Measurements from ENCODE around the gene INTS2. TPM values are rescaled to one million over a fixed set of nuclear protein-coding genes. Genes with fewer than 3 reads are reported as not detected.

Gene INTS2
- polyA plus RNA-seq, 2 of the 4 experiments (the other 2 are of a cell fraction): 14.0 to 35.0 TPM

DNA sequence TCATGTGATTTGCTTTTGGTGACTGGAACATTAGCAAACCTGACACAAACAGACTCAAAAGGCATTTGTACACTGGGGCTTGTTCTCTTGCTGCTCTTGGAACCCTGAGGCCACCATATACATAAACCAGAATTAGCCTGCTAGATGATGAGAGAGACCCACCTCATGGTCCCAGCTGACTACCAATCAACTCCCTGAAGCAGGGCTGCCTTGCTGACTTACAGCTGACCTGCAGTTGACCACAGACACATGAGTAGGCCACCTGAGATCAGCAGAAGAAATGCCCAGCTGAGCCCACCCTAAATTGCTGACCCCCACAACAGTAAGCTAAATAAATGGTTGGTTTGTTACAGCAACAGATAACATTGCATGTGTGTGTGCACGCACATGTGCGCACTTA is 93.2 kb downstream of the INTS2 start (continued):
- no peak for TF ChIP-seq SREBF2 (IDR thresholded peaks at IDR 0.05)

DNA sequence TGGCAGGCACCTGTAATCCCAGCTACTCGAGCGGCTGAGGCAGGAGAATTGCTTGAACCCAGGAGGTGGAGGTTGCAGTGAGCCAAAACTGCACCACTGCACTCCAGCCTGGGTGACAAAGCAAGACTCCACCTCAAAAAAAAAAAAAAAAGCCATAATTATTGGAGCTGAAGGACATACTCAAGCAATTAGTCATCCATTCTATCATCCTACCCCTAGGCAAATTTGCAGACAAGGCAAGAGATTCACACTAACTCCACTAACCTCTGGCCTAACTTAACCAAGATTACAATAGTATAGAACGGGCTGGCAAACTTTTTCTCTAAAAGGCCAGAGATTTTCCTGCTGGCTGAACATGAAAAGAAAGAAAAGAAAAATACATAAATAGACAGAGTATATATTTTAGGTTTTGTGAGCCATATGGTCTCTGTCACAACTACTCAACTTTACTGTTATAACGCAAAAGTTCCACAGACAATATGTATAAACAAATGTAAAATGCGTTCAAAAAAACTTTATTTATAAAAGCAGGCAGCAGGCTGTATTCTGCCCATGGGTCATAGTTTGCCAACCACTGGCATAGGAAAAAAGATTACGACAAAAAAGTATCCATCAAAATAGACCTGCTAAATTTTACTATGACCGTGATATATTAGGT is 94.1 kb downstream of the INTS2 start:
- Histone ChIP-seq H3K4me1 (peaks cover 23% of the 10 kb centered on the region), H3K27ac (peak overlapping the region in 1 of 2 experiments; percentile 79; a peak in 3 of 6 replicates), H3K9me3 (no peaks in the 10 kb centered on the region), H3K4me3 (no peak overlapping the region), H3K4me2 (peak overlapping the region; percentile 36)
- FAIRE-seq (no peak), DNase-seq (ENCODE audit: low read depth in 1 of 2, low spot score in 1 of 2) (peak; percentile 40 to 57), ATAC-seq (peak; percentile 54 to 76; a peak in 3 of 6 replicates)
- TF ChIP-seq EHF (CRISPR knock-in tag; IDR thresholded peaks at IDR 0.05): no peak
- TF ChIP-seq MAFK (IDR thresholded peaks at IDR 0.05; ENCODE audit: partially characterized antibody): peak; percentile 15
- TF ChIP-seq FOSL2 (IDR thresholded peaks at IDR 0.05): no peak
- TF ChIP-seq FOSL2 (CRISPR knock-in tag; IDR thresholded peaks at IDR 0.05): peak; percentile 43; the same call in 1 of the 2 replicates
- ChIA-PET CTCF (interaction anchor here (0.6 to 3.1 kb wide), 12 partner anchors 9 to 444 kb away, joined by 3 to 40 read pairs (median 6); no protein-coding TSS in a partner anchor), POLR2A (interaction anchor here (1.4 kb wide), 1 partner anchor 421 kb away, joined by 4 read pairs; no protein-coding TSS in a partner anchor)
- 71% methylated on average over 7 of the region's 7 CpGs for WGBS (ENCODE audit: missing lambda C conversion rate)

DNA sequence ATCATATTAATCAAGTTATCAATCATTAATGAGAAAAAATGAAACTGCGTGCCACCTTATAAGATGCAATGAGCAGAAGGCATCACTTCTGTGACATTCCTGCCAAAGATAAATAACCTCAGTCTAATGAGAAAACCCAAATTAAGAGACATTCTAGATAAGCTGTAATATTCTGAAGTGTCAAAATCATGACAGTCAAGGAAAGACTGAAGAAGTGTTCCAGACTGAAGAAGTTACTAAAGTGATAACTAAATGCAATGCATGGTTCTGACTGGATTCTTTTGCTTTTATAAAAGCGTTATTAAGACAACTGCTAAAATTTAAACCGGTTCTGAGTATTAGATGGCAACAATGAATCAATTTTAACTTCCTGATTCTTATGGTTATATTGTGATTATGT is 95.3 kb downstream of the INTS2 start:
- Histone ChIP-seq H3K27ac (no peak overlapping the region), H3K9me3 (peaks cover 7% of the 10 kb centered on the region; the same call in 2 of the 3 replicates), H3K4me1 (peaks cover 23% of the 10 kb centered on the region), H3K4me2 (no peak overlapping the region), H3K4me3 (no peak overlapping the region)
- TF ChIP-seq RFX5 (IDR thresholded peaks at IDR 0.05) (no peak), NR3C1 (IDR thresholded peaks at IDR 0.05) (no peak), ZSCAN20 (CRISPR knock-in tag; IDR thresholded peaks at IDR 0.05) (no peak), RAD21 (conservative IDR thresholded peaks at IDR 0.05 in 1 of 2, IDR thresholded peaks at IDR 0.05 in 1 of 2) (no peak), EP300 (IDR thresholded peaks at IDR 0.05) (no peak), ZNF302 (CRISPR knock-in tag; IDR thresholded peaks at IDR 0.05) (no peak), FOSL2 (IDR thresholded peaks at IDR 0.05) (no peak), FOSL2 (CRISPR knock-in tag; IDR thresholded peaks at IDR 0.05) (no peak), RCOR1 (IDR thresholded peaks at IDR 0.05; ENCODE audit: low read depth, low read length) (no peak), HOXA7 (CRISPR knock-in tag; IDR thresholded peaks at IDR 0.05) (no peak)
- TF ChIP-seq, protein P1, sequence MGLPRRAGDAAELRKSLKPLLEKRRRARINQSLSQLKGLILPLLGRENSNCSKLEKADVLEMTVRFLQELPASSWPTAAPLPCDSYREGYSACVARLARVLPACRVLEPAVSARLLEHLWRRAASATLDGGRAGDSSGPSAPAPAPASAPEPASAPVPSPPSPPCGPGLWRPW (IDR thresholded peaks at IDR 0.05): no peak
- WGBS (ENCODE audit: missing lambda C conversion rate): 92% methylated on average over 3 of the region's 3 CpGs
- FAIRE-seq: no peak
- POLR2A ChIA-PET: no interaction called here
- CTCF ChIA-PET: interaction anchor here (0.8 to 3.1 kb wide), 5 partner anchors 197 to 420 kb away, joined by 3 to 40 read pairs (median 4); no protein-coding TSS in a partner anchor
- no peak for ATAC-seq
- no peak for DNase-seq (ENCODE audit: low read depth in 1 of 2, low spot score in 1 of 2)

DNA sequence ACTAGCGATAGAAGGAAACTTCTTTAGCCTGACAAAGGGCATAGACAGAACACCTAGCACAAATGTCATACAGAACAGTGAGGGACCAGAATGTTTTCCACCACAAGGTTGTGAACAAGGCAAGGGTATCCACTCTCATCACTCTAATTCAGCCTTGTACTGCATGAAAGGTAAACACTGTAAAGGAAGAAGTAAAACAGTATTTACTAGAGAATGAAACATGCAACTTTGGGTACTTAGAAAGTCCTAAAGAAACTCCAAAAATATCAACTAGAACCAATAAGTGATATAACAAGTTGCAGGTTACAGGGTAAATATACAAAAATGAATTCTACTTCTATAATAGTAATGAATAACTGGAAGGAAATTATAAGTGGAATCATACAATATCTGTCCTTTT is 96.7 kb downstream of the INTS2 start:
- ATAC-seq (no peak), DNase-seq (ENCODE audit: low read depth in 1 of 2, low spot score in 1 of 2) (no peak), FAIRE-seq (no peak)
- POLR2A ChIA-PET: no interaction called here
- no peak overlapping the region for H3K27ac ChIP-seq
- CTCF ChIA-PET: no interaction called here
- TF ChIP-seq CBX8 (IDR thresholded peaks at IDR 0.05) (no peak), EP300 (IDR thresholded peaks at IDR 0.05) (no peak), JUN (IDR thresholded peaks at IDR 0.05) (no peak), POLR2AphosphoS2 (conservative IDR thresholded peaks at IDR 0.05; ENCODE audit: low read length) (no peak), RCOR1 (IDR thresholded peaks at IDR 0.05; ENCODE audit: low read depth, low read length) (no peak), RNF2 (IDR thresholded peaks at IDR 0.05; ENCODE audit: borderline replicate concordance, low read depth) (no peak), HOXB5 (CRISPR knock-in tag; IDR thresholded peaks at IDR 0.05) (no peak), EHMT2 (IDR thresholded peaks at IDR 0.05; ENCODE audit: low read depth) (no peak), FOSB (CRISPR knock-in tag; IDR thresholded peaks at IDR 0.05) (no peak), NPAS2 (CRISPR knock-in tag; IDR thresholded peaks at IDR 0.05; ENCODE audit: borderline replicate concordance) (no peak), HEYL (CRISPR knock-in tag; IDR thresholded peaks at IDR 0.05) (no peak), POLR2A (IDR thresholded peaks at IDR 0.05; ENCODE audit: low read length) (no peak), PHF8 (IDR thresholded peaks at IDR 0.05; ENCODE audit: borderline replicate concordance, low read depth) (no peak)
- TF ChIP-seq, protein P2, sequence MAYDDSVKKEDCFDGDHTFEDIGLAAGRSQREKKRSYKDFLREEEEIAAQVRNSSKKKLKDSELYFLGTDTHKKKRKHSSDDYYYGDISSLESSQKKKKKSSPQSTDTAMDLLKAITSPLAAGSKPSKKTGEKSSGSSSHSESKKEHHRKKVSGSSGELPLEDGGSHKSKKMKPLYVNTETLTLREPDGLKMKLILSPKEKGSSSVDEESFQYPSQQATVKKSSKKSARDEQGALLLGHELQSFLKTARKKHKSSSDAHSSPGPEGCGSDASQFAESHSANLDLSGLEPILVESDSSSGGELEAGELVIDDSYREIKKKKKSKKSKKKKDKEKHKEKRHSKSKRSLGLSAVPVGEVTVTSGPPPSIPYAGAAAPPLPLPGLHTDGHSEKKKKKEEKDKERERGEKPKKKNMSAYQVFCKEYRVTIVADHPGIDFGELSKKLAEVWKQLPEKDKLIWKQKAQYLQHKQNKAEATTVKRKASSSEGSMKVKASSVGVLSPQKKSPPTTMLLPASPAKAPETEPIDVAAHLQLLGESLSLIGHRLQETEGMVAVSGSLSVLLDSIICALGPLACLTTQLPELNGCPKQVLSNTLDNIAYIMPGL (CRISPR knock-in tag; IDR thresholded peaks at IDR 0.05; ENCODE audit: borderline replicate concordance): no peak
- TF ChIP-seq, protein P3, sequence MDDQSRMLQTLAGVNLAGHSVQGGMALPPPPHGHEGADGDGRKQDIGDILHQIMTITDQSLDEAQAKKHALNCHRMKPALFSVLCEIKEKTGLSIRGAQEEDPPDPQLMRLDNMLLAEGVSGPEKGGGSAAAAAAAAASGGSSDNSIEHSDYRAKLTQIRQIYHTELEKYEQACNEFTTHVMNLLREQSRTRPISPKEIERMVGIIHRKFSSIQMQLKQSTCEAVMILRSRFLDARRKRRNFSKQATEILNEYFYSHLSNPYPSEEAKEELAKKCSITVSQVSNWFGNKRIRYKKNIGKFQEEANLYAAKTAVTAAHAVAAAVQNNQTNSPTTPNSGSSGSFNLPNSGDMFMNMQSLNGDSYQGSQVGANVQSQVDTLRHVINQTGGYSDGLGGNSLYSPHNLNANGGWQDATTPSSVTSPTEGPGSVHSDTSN (IDR thresholded peaks at IDR 0.05): no peak
- TF ChIP-seq, protein P4, sequence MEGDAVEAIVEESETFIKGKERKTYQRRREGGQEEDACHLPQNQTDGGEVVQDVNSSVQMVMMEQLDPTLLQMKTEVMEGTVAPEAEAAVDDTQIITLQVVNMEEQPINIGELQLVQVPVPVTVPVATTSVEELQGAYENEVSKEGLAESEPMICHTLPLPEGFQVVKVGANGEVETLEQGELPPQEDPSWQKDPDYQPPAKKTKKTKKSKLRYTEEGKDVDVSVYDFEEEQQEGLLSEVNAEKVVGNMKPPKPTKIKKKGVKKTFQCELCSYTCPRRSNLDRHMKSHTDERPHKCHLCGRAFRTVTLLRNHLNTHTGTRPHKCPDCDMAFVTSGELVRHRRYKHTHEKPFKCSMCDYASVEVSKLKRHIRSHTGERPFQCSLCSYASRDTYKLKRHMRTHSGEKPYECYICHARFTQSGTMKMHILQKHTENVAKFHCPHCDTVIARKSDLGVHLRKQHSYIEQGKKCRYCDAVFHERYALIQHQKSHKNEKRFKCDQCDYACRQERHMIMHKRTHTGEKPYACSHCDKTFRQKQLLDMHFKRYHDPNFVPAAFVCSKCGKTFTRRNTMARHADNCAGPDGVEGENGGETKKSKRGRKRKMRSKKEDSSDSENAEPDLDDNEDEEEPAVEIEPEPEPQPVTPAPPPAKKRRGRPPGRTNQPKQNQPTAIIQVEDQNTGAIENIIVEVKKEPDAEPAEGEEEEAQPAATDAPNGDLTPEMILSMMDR (IDR thresholded peaks at IDR 0.05): no peak
- H3K4me2 ChIP-seq: no peak overlapping the region
- H3K4me3 ChIP-seq: no peak overlapping the region
- 91% methylated on average over 1 of the region's 1 CpG for WGBS (ENCODE audit: missing lambda C conversion rate)
- H3K4me1 ChIP-seq: peaks cover 19% of the 10 kb centered on the region
- peaks cover 7% of the 10 kb centered on the region; the same call in 2 of the 3 replicates for H3K9me3 ChIP-seq
